Caco-2 (cell line): ENCODE data around the gene ANXA10. TPM values are rescaled to one million over a fixed set of nuclear protein-coding genes. Genes with fewer than 3 reads are reported as not detected.

Source experiments
- BruUV-seq: library from RNA; stranded (reverse); fragments of 400-500 nt; replicated peaks from 2 replicates; lab custom pipeline; 2021; lab: Mats Ljungman, UMichigan
- CTCF ChIA-PET: fragments of 300-600 bp; sonication (Branson Sonifier 250); formaldehyde crosslinking; loops from one replicate; lab custom pipeline; 2022; ENCODE audit warnings: antibody characterized with exemption; lab: Charles Lee
- POLR2A ChIA-PET: fragments of 300-600 bp; sonication (Branson Sonifier 250); formaldehyde crosslinking; loops from one replicate; lab custom pipeline; 2022; ENCODE audit warnings: antibody characterized with exemption; lab: Charles Lee
- DNase-seq, 2 experiments: peaks; one replicate each; pipeline versions ENCODE4 v3.0.0 to v3.0.0-alpha.2; 2020 to 2022
- H3K27me3 ChIP-seq: replicated peaks from 2 replicates; pipeline ENCODE4 v1.6.0; 2011; ENCODE audit warnings: low read length; ENCODE audit not compliant: control insufficient read depth, insufficient read depth
- H3K36me3 ChIP-seq: 2 replicates; pipeline ENCODE4 v1.5.1; 2011; ENCODE audit warnings: low read length; ENCODE audit not compliant: control insufficient read depth, insufficient read depth
- H3K4me1 ChIP-seq: fragments of 250-450 bp; sonication (Bioruptor Pico); 2 replicates; pipeline ENCODE4 v1.5.1; 2020; ENCODE audit warnings: mild to moderate bottlenecking
- H3K4me3 ChIP-seq: 2 replicates; pipeline ENCODE4 v1.5.1; 2011; ENCODE audit warnings: low read depth, mild to moderate bottlenecking, control low read depth, low read length
- H3K9me3 ChIP-seq: fragments of 250-450 bp; sonication (Bioruptor Pico); 2 replicates; pipeline ENCODE4 v1.5.1; 2020; ENCODE audit warnings: mild to moderate bottlenecking, moderate library complexity
- H3K27ac Mint-ChIP-seq: one replicate; pipeline ENCODE4 v1.8.0; 2022; ENCODE audit warnings: mixed read lengths; ENCODE audit not compliant: unreplicated experiment
- H3K27me3 Mint-ChIP-seq: one replicate; pipeline ENCODE4 v1.8.0; 2022; ENCODE audit warnings: mixed read lengths; ENCODE audit not compliant: insufficient read depth, unreplicated experiment
- H3K36me3 Mint-ChIP-seq: one replicate; pipeline ENCODE4 v1.8.0; 2022; ENCODE audit warnings: mild to moderate bottlenecking, mixed read lengths; ENCODE audit not compliant: insufficient read depth, unreplicated experiment
- H3K4me1 Mint-ChIP-seq: one replicate; pipeline ENCODE4 v1.8.0; 2022; ENCODE audit warnings: low read depth, mixed read lengths; ENCODE audit not compliant: unreplicated experiment
- H3K4me3 Mint-ChIP-seq: one replicate; pipeline ENCODE4 v1.8.0; 2022; ENCODE audit warnings: mild to moderate bottlenecking, moderate library complexity, mixed read lengths; ENCODE audit not compliant: unreplicated experiment
- H3K9me3 Mint-ChIP-seq: one replicate; pipeline ENCODE4 v1.8.0; 2022; ENCODE audit warnings: mixed read lengths; ENCODE audit not compliant: unreplicated experiment
- CTCF ChIP-seq, 2 experiments: fragments of 200-600 bp in 1 of 2; IDR thresholded peaks; 1 replicate in 1 of 2; 2 replicates in 1 of 2; pipeline versions ENCODE4 v1.5.1 to v1.8.0; 2011 to 2022; ENCODE audit warnings: antibody characterized with exemption in 1 of 2, control low read depth in 1 of 2, inconsistent platforms in 1 of 2, low read depth in 1 of 2, low read length in 1 of 2, mild to moderate bottlenecking in 1 of 2, moderate library complexity in 1 of 2; ENCODE audit not compliant: insufficient read depth in 1 of 2, severe bottlenecking in 1 of 2, unreplicated experiment in 1 of 2
- intact Hi-C: fragments of 100-400 bp; cut with micrococcal nuclease; formaldehyde crosslinking; loops from one replicate; pipeline ENCODE4 v1.10.0; 2022; ENCODE audit not compliant: unreplicated experiment
- total RNA-seq: library from RNA; stranded (reverse); gene quantifications from 2 replicates; pipeline ENCODE4 v1.2.3, GENCODE V29; 2022

The ANXA10 gene
- total RNA-seq, 1 experiment from 2014 or later: not detected

- Histone ChIP-seq H3K9me3 (no peaks in the 10 kb centered on the region), H3K36me3 (no peaks in the 10 kb centered on the region), H3K4me3 (no peak overlapping the region), H3K4me1 (no peaks in the 10 kb centered on the region), H3K27me3 (no peaks in the 10 kb centered on the region)
- no peaks in the 10 kb centered on the region for H3K4me1 Mint-ChIP-seq
- no peak for DNase-seq
- no TSS peak for BruUV-seq
- no peaks in the 10 kb centered on the region for H3K9me3 Mint-ChIP-seq
- no peak overlapping the region for H3K4me3 Mint-ChIP-seq
- peaks cover 3% of the 10 kb centered on the region for H3K27me3 Mint-ChIP-seq
- ChIA-PET CTCF (interaction anchor here (0.7 kb wide), 1 partner anchor 1605 kb away, joined by 5 read pairs; no protein-coding TSS in a partner anchor), POLR2A (no interaction called here)
- no peaks in the 10 kb centered on the region for H3K36me3 Mint-ChIP-seq
- intact Hi-C loops: no loop called here
- H3K27ac Mint-ChIP-seq: no peak overlapping the region
- no peak for TF ChIP-seq CTCF (IDR thresholded peaks at IDR 0.05; ENCODE audit: insufficient read depth in 1 of 2, low read depth in 1 of 2, low read length in 1 of 2, severe bottlenecking in 1 of 2, unreplicated experiment in 1 of 2)
Measured at GRCh38 chr4:168152837-168153500, 60.6 kb downstream of the ANXA10 start.

- ChIA-PET POLR2A (no interaction called here), CTCF (interaction anchor here (0.7 kb wide), 1 partner anchor 1606 kb away, joined by 5 read pairs; no protein-coding TSS in a partner anchor)
- intact Hi-C loops: loop anchor here (2.0 kb wide), 1 partner anchor 125 kb away; no protein-coding TSS in a partner anchor
- DNase-seq: peak; percentile 55 to 59
- H3K4me1 Mint-ChIP-seq: no peaks in the 10 kb centered on the region
- Histone ChIP-seq H3K9me3 (no peaks in the 10 kb centered on the region), H3K4me3 (no peak overlapping the region), H3K4me1 (no peaks in the 10 kb centered on the region), H3K27me3 (no peaks in the 10 kb centered on the region), H3K36me3 (no peaks in the 10 kb centered on the region)
- H3K9me3 Mint-ChIP-seq: no peaks in the 10 kb centered on the region
- no peak overlapping the region for H3K4me3 Mint-ChIP-seq
- H3K36me3 Mint-ChIP-seq: no peaks in the 10 kb centered on the region
- no peak overlapping the region for H3K27ac Mint-ChIP-seq
- no TSS peak for BruUV-seq
- TF ChIP-seq CTCF (IDR thresholded peaks at IDR 0.05; ENCODE audit: insufficient read depth in 1 of 2, low read depth in 1 of 2, low read length in 1 of 2, severe bottlenecking in 1 of 2, unreplicated experiment in 1 of 2): peak; percentile 54 to 60
- H3K27me3 Mint-ChIP-seq: peaks cover 3% of the 10 kb centered on the region
Measured at GRCh38 chr4:168153596-168154440, 61.5 kb downstream of the ANXA10 start.

GRCh38 chr4:168154546-168155277, 62.4 kb downstream of the ANXA10 start:
- H3K27me3 ChIP-seq: no peaks in the 10 kb centered on the region
- no peaks in the 10 kb centered on the region for H3K4me1 ChIP-seq
- Mint-ChIP-seq H3K36me3 (no peaks in the 10 kb centered on the region), H3K9me3 (no peaks in the 10 kb centered on the region), H3K4me3 (no peak overlapping the region), H3K27ac (no peak overlapping the region), H3K27me3 (peaks cover 3% of the 10 kb centered on the region), H3K4me1 (no peaks in the 10 kb centered on the region)
- intact Hi-C loops: loop anchor here (2.0 kb wide), 1 partner anchor 126 kb away; no protein-coding TSS in a partner anchor
- no peak for TF ChIP-seq CTCF (IDR thresholded peaks at IDR 0.05; ENCODE audit: insufficient read depth in 1 of 2, low read depth in 1 of 2, low read length in 1 of 2, severe bottlenecking in 1 of 2, unreplicated experiment in 1 of 2)
- H3K4me3 ChIP-seq: no peak overlapping the region
- BruUV-seq: no TSS peak
- no peaks in the 10 kb centered on the region for H3K9me3 ChIP-seq
- CTCF ChIA-PET: no interaction called here
- DNase-seq: no peak
- no peaks in the 10 kb centered on the region for H3K36me3 ChIP-seq
- POLR2A ChIA-PET: no interaction called here
